Keratinocyte (primary cell): ENCODE results near the gene KMT5C. TPM values are rescaled to one million over a fixed set of nuclear protein-coding genes. Genes with fewer than 3 reads are reported as not detected.

Experiments used
- DNase-seq: peaks from one replicate; pipeline ENCODE4 v3.0.0-alpha.2; 2011; ENCODE audit warnings: low read depth, missing footprints, low spot score
- FAIRE-seq: peaks from 2 replicates; lab custom pipeline; 2011; peaks lifted over from hg19 to GRCh38; lab: Jason Lieb, UNC
- H2AFZ ChIP-seq: 2 replicates; pipeline ENCODE4 v1.6.0; 2012; ENCODE audit warnings: low read length, control low read depth, inconsistent platforms; ENCODE audit not compliant: control insufficient read depth
- H3K27ac ChIP-seq: 2 replicates; pipeline ENCODE4 v1.5.1; 2011; ENCODE audit warnings: low read length; ENCODE audit not compliant: control insufficient read depth, insufficient read depth
- H3K27me3 ChIP-seq: 3 replicates; pipeline ENCODE4 v1.6.0; 2011; ENCODE audit warnings: low read length; ENCODE audit not compliant: control insufficient read depth, insufficient read depth; ENCODE audit errors: extremely low read depth
- H3K36me3 ChIP-seq, 2 experiments: 2 replicates in 1 of 2; 3 replicates in 1 of 2; pipeline ENCODE4 v1.5.1; 2011; ENCODE audit warnings: low read length in 2 of 2, mild to moderate bottlenecking in 1 of 2; ENCODE audit not compliant: control insufficient read depth in 2 of 2, insufficient read depth in 2 of 2; ENCODE audit errors: extremely low read depth in 1 of 2
- H3K4me1 ChIP-seq: 3 replicates; pipeline ENCODE4 v1.5.1; 2011; ENCODE audit warnings: low read length; ENCODE audit not compliant: control insufficient read depth, insufficient read depth; ENCODE audit errors: extremely low read depth
- H3K4me2 ChIP-seq: 3 replicates; pipeline ENCODE4 v1.6.0; 2011; ENCODE audit warnings: low read depth, low read length; ENCODE audit not compliant: control insufficient read depth, insufficient read depth; ENCODE audit errors: extremely low read depth
- H3K4me3 ChIP-seq, 3 experiments: fragments of 200-600 bp in 1 of 3; sonication (generic) in 1 of 3; 2 replicates in 2 of 3; 3 replicates in 1 of 3; pipeline ENCODE4 v1.5.1; 2011 to 2016; ENCODE audit warnings: low read length in 3 of 3, mild to moderate bottlenecking in 3 of 3, control low read depth in 2 of 3, inconsistent platforms in 1 of 3, low read depth in 1 of 3, mixed read lengths in 1 of 3, mixed run types in 1 of 3, moderate library complexity in 1 of 3; ENCODE audit not compliant: control insufficient read depth in 2 of 3, insufficient read depth in 2 of 3; ENCODE audit errors: extremely low read depth in 1 of 3
- H3K79me2 ChIP-seq: 2 replicates; pipeline ENCODE4 v1.6.0; 2012; ENCODE audit warnings: low read length; ENCODE audit not compliant: control insufficient read depth, insufficient read depth
- H3K9ac ChIP-seq: 3 replicates; pipeline ENCODE4 v1.6.0; 2011; ENCODE audit warnings: low read length; ENCODE audit not compliant: control insufficient read depth, insufficient read depth; ENCODE audit errors: extremely low read depth
- H3K9me1 ChIP-seq: 3 replicates; pipeline ENCODE4 v1.6.0; 2011; ENCODE audit warnings: low read length; ENCODE audit not compliant: control insufficient read depth, insufficient read depth; ENCODE audit errors: extremely low read depth
- H3K9me3 ChIP-seq: 2 replicates; pipeline ENCODE4 v1.5.1; 2012; ENCODE audit warnings: low read depth, low read length; ENCODE audit not compliant: control insufficient read depth
- H4K20me1 ChIP-seq: 3 replicates; pipeline ENCODE4 v1.6.0; 2011; ENCODE audit warnings: low read length; ENCODE audit not compliant: control insufficient read depth, insufficient read depth; ENCODE audit errors: extremely low read depth
- CTCF ChIP-seq, 3 experiments: IDR thresholded peaks in 1 of 3; conservative IDR thresholded peaks in 1 of 3; optimal IDR thresholded peaks in 1 of 3; 2 replicates in 2 of 3; 3 replicates in 1 of 3; pipeline versions ENCODE3 to v1.5.1; 2011; ENCODE audit warnings: low read length in 3 of 3, mild to moderate bottlenecking in 3 of 3, moderate library complexity in 2 of 3, control low read depth in 1 of 3, inconsistent platforms in 1 of 3; ENCODE audit not compliant: insufficient read depth in 2 of 3; ENCODE audit errors: extremely low read depth in 1 of 3
- EZH2 ChIP-seq: IDR thresholded peaks from one replicate; pipeline ENCODE4 v1.6.1; 2012; ENCODE audit warnings: inconsistent platforms, mild to moderate bottlenecking, low read length, moderate library complexity
- dilution Hi-C: fragments of 300-500 bp; cut with MboI; formaldehyde crosslinking; loops from one replicate; pipeline ENCODE4 v1.7.0; 2020; ENCODE audit warnings: low sequenced_read_pairs; ENCODE audit not compliant: extremely low pct_ligation_motif_present
- polyA plus RNA-seq, 5 experiments: library from polyadenylated mRNA; depleted of rRNA in 3 of 5; stranded (reverse) in 3 of 5; stranded (forward) in 1 of 5; unstranded in 1 of 5; fragments of >200 nt; gene quantifications; 1 replicate in 1 of 5; 2 replicates in 3 of 5; 3 replicates in 1 of 5; pipeline versions ENCODE4 v1.2.1 to v1.2.3, GENCODE V29; 2011 to 2012; ENCODE audit warnings: missing spikeins in 2 of 5, low read depth in 1 of 5, low replicate concordance in 1 of 5

Gene KMT5C
- polyA plus RNA-seq, 1 donor (not counting 4 experiments of a cell fraction or from before 2014, with no cell fraction given) = 4.3 TPM

GRCh38 chr19:55315956-55316525, 23.6 kb upstream of the KMT5C start:
- Histone ChIP-seq H3K27ac (no peak overlapping the region), H4K20me1 (no peaks in the 10 kb centered on the region), H3K36me3 (no peaks in the 10 kb centered on the region), H3K4me2 (peak overlapping the region; percentile 6), H3K9ac (no peak overlapping the region), H3K4me1 (peaks cover 6% of the 10 kb centered on the region), H3K4me3 (no peak overlapping the region), H3K9me3 (no peaks in the 10 kb centered on the region), H3K27me3 (peaks cover 11% of the 10 kb centered on the region), H2AFZ (no peak overlapping the region), H3K9me1 (no peaks in the 10 kb centered on the region), H3K79me2 (no peaks in the 10 kb centered on the region)
- no peak for DNase-seq
- TF ChIP-seq EZH2 (no peak), CTCF (optimal IDR thresholded peaks at IDR 0.05 in 1 of 3, IDR thresholded peaks at IDR 0.05 in 1 of 3, conservative IDR thresholded peaks at IDR 0.05 in 1 of 3; ENCODE audit: extremely low read depth in 1 of 3, insufficient read depth in 2 of 3, low read length in 3 of 3) (no peak)
- dilution Hi-C loops = no loop called here
- peak; percentile 20 for FAIRE-seq

GRCh38 chr19:55316646-55317045, 23.0 kb upstream of the KMT5C start:
- no peak overlapping the region for H3K9ac ChIP-seq
- H3K79me2 ChIP-seq = no peaks in the 10 kb centered on the region
- H3K4me3 ChIP-seq = no peak overlapping the region
- no peaks in the 10 kb centered on the region for H3K9me3 ChIP-seq
- no peak overlapping the region for H3K4me2 ChIP-seq
- no peak for TF ChIP-seq CTCF (optimal IDR thresholded peaks at IDR 0.05 in 1 of 3, IDR thresholded peaks at IDR 0.05 in 1 of 3, conservative IDR thresholded peaks at IDR 0.05 in 1 of 3; ENCODE audit: extremely low read depth in 1 of 3, insufficient read depth in 2 of 3, low read length in 3 of 3)
- no peak for TF ChIP-seq EZH2
- no peak overlapping the region for H3K27ac ChIP-seq
- H4K20me1 ChIP-seq = no peaks in the 10 kb centered on the region
- dilution Hi-C loops = no loop called here
- peaks cover 13% of the 10 kb centered on the region for H3K27me3 ChIP-seq
- no peaks in the 10 kb centered on the region for H3K36me3 ChIP-seq
- no peak for DNase-seq
- no peak overlapping the region for H2AFZ ChIP-seq
- peaks cover 6% of the 10 kb centered on the region for H3K4me1 ChIP-seq
- no peaks in the 10 kb centered on the region for H3K9me1 ChIP-seq
- FAIRE-seq = no peak
